HG03159 (cell line): ENCODE measurements around the gene TMEM108.
A peak's percentile ranks its signal among the peaks of the same experiment; 100 is the strongest.

Experiments used
- ATAC-seq: cut with Tn5 transposase; IDR thresholded peaks from one replicate; pipeline ENCODE4 v1.9.1; 2021; ENCODE audit warnings: mild to moderate bottlenecking, moderate library complexity; ENCODE audit not compliant: unreplicated experiment

The TMEM108 gene

DNA sequence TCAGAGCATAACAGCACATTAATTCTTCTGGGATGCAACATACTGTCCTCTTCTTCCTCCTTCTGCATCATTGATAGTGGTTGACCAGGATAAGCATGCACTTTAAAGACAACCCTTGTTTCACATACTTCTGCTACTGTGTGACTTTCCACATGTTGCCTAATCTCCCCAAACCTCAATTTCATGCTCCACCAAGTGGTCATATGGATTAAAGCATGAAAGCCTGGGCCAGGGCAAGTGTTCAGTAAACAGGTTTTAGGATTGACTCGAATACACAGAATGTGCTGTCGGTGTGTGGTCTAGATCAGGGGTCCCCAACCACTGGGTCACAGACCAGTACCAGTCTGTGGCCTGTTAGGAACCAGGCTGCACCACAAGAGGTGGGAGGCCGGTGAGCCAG, 339.2 kb downstream of the TMEM108 start:
- ATAC-seq, result no peak

DNA sequence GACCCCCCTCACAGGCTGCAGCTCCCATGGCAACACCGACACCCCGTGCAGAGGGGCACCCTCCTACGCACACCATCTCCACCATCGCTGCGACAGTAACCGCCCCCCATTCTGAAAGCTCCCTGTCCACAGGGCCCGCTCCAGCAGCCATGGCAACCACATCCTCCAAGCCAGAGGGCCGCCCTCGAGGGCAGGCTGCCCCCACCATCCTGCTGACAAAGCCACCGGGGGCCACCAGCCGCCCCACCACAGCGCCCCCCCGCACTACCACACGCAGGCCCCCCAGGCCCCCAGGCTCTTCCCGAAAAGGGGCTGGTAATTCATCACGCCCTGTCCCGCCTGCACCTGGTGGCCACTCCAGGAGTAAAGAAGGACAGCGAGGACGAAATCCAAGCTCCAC, 341.7 kb downstream of the TMEM108 start:
- ATAC-seq, result no peak

DNA sequence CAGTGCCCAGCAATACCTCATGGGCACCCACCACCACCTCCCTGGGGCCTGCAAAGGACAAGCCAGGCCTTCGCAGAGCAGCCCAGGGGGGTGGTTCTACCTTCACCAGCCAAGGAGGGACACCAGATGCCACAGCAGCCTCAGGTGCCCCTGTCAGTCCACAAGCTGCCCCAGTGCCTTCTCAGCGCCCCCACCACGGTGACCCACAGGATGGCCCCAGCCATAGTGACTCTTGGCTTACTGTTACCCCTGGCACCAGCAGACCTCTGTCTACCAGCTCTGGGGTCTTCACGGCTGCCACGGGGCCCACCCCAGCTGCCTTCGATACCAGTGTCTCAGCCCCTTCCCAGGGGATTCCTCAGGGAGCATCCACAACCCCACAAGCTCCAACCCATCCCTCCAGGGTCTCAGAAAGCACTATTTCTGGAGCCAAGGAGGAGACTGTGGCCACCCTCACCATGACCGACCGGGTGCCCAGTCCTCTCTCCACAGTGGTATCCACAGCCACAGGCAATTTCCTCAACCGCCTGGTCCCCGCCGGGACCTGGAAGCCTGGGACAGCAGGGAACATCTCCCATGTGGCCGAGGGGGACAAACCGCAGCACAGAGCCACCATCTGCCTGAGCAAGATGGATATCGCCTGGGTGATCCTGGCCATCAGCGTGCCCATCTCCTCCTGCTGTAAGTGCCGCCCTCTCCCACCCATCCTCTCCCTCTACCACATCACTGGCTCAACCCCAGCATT, 342.5 kb downstream of the TMEM108 start:
- no peak for ATAC-seq

DNA sequence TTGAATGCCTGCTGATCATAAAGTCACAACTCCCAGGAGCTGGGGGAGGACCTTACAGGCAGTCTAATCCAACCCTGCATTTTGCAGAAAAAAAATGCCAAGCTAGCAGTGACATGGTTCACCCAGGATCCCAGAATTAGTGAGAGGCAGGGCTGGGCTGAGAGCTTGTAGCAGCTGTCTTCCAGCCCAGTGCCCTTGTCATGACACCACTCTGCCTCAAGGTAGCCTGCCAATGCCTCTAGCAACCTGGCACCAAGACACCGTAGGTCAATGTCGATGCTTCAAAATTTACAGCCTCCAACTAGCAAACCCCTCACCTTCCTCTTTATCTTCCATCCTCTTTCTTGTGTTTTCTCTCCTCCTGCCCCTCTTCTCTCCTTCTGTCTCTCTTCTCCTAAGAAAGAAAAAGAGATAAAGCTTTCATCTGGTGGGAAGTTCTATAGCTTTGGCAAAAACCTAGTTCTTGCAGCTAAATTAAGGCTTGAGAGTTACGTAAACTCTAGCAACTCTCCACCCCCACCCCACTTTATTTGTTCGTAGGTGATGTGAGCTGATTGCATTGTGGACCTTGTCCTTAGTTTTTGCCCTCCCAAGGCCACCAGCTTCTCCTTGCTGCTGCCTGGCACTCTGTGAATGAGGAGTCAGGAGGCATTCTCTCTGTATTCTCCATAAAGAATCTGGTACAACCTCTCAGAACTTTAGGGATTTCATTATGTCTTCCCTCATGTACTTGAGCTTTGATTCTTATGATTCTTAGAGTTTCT, 343.3 kb downstream of the TMEM108 start:
- no peak for ATAC-seq

DNA sequence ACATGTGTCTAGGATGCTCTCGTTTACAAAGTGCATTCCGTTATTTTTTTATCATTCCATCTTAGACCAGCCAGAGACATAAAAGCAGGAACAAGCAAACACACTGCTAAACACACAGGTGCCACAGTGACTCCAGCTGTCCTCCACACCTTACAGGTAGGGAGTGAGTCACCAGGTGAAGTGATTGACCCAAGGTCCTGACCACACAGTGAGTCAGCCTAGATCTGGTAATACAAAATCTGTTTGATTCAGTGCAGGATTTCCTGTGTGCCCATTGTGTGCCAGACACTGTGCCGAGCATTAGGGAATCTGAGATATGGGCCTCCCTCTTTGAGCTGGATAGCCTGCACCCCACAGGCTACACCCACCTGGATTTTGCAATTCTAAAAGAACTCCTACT, 345.0 kb downstream of the TMEM108 start:
- ATAC-seq, result no peak

DNA sequence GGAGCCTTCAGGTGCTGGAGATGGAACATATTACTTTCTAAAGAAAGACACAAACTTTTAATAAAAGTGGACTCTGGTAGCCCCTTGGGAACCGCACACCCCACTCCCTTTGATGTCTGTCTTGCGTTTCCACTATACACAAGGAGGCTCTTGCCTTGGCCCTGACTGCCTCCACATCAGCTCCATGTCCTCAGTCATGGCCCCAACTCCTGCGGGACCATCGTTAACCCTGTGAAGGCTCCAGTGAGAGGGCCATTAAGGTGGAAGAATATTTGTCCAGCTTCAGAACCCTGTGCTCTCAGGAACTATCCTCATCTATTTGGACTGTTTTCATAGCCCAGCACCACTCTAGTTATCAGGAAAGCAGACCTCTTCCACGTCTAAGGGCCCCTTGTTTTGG, 345.6 kb downstream of the TMEM108 start:
- no peak for ATAC-seq

DNA sequence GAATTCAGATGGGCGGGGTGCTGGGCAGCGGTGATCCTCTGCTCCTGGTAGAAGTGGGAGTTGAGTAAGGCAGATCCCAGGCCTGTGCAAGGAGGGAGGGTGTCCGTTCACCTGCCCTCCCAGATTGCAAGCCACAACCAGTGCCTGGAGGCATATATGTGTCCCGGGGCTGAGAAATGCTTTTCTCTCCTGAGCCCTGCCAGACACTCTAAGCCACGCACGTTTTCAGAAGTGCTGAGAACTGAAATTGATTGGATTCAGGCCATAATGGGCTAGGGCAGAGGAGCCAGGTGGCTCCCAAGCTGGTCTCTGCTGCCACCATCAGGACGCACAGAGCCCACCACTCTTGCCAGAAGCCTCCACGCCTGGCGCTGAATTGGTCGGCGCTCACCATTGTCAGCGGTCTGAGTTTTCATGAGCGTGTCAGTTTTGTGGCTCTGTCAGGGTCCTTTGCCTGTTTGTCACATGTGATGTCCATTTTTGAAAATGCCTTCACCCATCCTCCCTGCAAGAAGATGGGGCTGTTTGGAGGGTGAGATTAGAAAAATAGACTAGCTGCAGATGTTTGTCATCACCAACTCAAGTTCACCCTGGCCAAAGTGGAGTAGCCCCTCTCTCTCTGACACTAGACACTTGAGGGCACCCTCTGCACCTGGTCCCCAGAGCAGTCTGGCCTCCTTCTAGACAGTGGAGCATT, 346.3 kb downstream of the TMEM108 start:
- ATAC-seq, result peak; percentile 92

DNA sequence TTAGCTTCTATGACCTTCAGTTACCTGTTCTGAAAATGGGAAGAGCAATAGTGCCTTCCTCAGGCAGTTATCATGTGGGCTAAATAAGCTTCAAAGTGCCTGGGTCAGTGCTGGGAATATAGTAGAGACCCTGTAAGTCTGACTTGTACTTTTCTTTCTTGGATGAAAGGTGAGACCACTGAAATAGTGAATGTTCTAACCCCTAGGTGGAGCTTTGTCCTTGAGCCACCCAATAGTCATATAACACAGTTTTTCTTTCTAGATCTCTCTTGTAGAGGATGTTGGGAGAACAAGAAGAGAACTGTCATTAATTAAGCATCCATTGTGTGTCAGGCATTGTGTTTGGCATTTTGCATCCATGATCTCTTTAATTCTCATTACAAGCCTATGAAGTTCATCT, 348.7 kb downstream of the TMEM108 start:
- no peak for ATAC-seq

DNA sequence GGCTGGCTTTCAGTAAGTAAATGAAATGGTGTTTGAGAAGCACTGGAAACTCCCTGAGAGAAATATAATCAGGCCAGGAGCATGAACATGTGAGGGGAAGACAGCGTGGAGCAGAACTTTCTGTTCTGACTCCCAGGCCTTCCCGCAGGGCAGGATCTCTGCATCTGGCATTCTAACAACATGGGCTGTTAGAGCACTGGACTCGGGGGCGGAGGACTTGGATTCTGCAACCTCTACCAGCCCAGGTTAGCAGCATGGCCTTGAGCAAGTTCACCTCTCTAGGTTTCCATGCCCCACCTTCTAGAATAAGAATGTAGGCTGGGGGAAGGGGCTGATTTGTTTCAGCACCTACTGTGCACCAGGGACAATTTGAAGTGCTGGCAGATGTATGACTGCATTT, 349.1 kb downstream of the TMEM108 start:
- ATAC-seq, result no peak

DNA sequence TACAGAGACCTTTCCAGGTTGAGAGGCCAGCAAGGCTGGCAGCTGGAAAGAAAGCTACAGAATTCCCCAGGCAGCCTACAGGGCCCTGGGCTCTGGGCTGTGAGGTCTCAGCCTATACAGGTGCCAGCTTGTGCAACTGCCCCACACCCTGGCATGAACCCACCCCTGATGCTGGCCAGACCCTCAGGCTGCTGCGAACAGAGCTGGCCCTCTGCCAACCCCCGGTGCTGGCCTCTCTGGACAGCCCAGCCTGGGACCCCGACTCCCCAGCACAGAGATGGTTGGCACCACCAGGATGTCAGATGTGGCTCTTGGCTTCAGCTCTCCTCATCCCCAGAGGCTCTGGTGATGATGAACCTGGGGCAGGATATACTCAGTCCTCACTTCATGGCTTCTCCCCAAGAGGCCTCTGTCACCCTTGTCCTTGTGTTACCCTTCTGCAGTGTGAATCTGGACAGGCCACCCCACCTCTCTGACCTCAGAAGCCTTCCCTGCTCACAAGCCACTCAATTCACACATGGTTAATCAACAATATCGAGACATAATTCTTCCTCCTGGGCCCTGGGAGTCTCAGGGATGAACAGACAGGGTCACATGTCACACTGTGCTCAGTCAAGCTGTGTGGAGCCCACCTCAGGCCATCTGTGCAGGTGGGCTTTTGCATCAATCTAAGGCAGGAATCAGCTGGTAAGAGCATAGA, 350.7 kb downstream of the TMEM108 start:
- ATAC-seq, result no peak

DNA sequence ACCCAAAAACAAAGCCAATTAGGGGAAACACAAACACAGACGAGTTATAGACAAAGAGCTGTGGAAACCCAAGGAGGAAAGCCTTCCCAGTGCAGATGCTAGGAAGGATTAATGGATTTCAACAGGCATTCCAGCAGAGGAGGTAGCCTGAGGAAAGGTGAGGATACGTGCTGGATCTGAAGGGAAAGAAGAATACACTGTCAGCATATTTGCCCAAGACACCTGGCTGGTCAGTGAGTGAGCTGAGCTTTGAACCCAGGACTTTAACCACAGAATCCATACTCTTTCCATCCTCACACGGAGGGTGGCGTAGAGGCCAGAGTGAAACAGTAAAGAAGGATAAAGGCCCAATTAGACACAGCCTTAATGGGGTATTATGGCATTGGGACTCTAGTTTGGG, 352.5 kb downstream of the TMEM108 start:
- no peak for ATAC-seq

DNA sequence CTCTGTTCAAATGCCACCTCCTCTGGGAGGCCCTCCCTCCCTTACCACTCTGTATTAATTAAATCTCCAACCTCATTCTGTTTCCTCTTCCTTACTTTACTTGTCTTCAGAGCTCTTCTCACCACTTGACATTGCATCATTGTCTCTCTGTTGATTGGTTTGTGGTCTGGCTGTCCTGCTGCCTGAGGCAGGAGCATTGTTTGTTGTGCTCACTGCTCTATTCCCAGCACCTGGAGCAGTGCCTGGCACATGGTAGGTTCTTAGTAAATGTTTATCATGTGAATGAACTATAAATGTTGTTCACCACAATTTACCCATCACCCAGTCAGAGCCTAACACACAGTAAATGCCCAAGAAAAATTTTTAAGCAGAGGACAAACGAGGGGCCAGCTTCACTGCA, 355.0 kb downstream of the TMEM108 start:
- no peak for ATAC-seq

DNA sequence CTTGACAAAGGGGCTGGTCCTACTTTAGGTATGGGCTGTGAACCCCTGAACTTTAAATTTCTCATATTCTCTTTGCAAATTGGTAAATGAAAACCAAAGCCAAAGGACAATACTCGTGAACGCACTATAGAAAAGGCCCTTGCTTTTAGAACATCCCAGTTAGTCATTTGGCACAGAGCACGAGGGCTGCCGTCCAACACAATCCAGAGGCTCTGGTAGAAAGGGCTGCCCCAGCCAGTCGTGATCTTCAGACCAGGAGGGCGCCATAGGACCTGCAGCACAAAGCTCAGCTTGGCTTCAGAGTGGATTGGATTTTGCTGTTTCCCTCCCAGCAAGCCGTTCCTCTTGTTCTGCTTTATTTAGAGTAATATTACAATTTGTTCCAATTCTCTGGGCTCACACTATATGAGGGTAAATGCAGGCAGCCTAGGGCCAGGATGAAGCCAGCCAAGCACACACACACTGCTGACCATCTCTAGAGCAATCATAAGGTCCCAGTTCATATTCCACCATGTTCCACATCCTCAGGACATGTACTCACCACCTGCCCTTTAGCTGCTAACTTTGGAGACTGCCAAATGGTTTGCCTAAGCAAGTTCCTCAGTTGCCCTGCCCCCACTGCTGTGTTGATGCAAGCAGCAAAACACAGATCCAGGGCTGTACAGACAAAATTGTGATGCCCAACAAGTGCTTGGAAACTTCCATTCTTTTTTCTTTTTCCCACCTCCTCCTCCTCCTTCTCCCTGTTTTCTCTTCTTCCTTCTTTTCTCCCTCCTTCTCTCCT, 355.7 kb downstream of the TMEM108 start:
- no peak for ATAC-seq

DNA sequence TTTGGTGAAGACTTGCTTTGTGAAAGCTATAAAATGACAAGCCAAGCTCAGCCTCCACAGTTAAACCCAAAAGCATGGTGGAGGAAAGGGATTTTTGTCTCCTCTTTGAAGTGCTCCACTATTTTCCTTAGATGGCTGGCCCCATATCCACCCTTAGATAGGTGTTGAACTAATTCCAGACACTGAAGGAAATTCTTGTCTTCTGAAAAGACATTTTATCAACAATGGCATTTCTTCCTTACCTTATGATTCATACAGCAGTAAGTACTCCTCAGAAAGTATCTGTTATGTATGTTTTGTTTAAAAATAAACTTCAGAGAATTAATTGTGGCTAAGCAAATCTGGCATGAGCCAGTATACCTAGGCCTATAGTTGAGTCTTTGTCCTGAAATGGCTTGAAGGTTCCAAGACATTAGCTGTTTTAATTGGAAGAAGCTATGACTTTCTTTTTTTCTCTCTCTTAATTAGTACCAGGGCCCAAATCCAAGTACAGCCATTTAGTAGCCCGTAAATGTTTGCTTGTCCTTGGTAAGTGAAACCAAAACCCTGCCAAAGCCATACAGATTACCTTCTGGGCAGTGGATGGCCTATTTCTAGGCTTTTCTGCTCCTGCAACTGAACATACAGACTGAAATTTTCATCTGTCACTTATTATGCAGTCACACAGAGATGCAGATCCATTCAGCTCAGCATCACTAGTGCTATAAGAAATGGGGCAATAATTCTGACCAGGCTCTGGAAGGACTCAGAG, 356.5 kb downstream of the TMEM108 start:
- no peak for ATAC-seq

DNA sequence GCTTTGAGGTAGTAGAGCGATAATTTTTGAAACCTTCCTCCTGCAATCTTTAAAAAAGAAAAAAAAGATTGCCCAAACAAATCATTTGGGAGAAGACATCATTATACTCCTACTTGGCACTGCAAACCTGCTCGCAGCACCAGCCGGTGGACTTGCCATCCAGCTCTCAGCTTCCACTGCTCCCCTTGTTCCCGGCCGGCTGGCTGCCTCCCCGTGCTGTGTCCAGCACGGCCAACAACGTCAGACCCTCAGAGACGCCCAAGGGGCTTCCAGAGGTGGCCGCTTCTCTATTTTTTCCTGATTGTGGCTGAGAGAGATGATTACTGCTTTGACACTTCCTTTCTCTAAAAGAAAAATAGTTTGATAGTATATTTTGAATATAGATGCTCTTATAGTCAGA, 358.7 kb downstream of the TMEM108 start:
- no peak for ATAC-seq

DNA sequence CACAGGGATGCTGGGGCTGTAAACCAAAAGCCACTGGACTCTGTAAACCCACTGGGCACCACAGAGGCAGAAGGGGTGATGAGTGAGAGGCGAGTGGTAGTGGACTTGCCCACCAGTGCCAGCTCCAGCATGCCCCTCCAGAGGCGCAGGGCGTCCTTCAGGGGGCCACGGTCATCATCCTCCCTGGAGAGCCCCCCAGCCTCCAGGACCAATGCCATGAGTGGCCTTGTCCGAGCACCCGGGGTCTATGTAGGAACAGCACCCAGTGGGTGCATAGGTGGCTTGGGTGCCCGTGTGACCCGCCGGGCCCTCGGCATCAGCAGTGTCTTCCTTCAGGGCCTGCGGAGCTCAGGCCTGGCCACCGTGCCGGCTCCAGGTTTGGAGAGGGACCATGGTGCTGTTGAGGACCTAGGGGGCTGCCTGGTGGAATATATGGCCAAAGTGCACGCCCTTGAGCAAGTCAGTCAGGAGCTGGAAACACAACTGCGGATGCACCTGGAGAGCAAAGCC, 361.9 kb downstream of the TMEM108 start, which contains the start of gene BFSP2:
BFSP2 (plus strand) TSS at position 51 of the 510 bp plus-strand sequence; CDS start at position 79, 28 bp downstream.
- ATAC-seq, result no peak

DNA sequence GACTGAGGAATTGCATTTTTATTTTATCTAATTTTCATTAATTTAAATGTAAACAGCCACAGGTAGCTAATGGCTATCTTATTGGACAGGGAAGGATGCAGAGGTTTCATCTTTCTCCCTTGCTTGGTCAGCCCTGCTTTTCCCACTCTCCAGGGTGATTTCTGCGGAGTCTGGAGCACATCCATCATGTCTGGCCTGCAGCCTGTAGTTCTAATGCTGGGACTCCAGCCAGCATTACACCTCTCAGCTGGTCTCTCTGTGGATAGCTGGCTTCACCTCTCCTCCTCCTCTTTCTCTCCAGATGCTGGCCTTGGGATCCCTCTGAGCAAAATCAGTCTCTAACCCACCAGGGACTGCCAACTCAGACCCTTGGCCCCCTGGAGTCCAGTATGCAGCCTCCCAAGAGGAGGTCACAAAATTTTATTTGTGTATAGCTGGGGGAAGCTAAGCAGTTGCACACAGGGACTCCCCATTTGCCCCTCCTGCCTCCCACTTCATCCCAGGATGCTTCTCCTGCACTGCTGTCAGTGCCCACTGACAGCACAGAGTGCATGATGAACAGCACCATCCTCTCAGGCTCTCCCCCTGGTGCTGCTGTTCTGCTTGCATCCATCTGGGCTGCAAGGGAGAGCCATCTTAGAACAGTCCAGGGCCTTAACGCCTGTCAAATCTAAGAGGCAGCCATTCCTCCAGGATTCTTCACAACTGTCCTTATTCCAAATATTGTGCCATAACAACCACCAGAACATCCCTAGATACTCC, 363.4 kb downstream of the TMEM108 start:
- no peak for ATAC-seq

DNA sequence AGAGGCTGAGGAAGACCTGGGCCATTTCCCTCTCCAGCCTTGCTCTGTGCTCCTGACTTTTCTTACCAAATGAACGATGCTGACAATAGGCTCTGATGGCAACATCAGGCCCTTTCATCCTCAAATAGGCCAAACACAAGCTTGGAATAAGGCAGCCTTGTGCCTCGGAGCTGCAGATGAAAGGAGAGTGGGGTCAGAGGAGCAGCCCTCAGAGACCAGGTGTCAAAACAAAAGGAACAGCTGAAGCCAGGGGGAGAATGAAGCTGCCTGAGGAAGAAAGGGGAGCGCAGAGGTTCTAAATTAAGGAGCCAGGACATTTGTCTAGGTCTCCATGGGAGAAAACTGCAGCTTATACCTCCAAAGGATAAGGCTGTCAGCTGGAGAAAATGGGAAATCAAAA, 366.7 kb downstream of the TMEM108 start:
- ATAC-seq, result no peak

DNA sequence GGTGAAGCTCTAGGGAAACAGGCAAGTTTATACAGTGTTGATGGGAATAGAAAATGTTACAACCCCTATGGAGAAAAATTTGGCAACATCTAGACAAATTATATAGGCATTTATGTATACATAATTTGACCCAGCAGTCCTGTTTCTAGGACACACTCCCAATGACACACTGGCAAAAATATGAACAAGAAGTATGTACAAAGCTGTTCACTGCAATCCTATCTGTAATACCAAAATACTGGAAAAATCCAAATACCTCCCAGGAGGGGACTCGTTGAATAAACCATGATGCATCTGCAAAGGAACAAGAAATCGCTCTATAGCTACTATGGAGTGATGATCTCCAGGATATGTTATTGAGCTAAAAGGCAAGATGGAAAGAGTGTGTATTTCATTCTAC, 370.2 kb downstream of the TMEM108 start:
- ATAC-seq, result no peak
